DND-41 (cell line): Measurements from ENCODE around the gene MBD3L2.
"Not testable (repeated sequence)": the region's sequence is repeated elsewhere in the genome, so short reads cannot be mapped to it uniquely, and the experiment has no call there.

ENCODE experiments used
- CTCF ChIP-seq: IDR thresholded peaks from 2 replicates; pipeline ENCODE4 v1.5.1; 2012; ENCODE audit warnings: borderline replicate concordance, low read length, moderate library complexity, mild to moderate bottlenecking; ENCODE audit not compliant: poor library complexity, severe bottlenecking; ENCODE audit errors: extremely low read depth
- EZH2 ChIP-seq: IDR thresholded peaks from 3 replicates; pipeline ENCODE4 v1.6.1; 2012; ENCODE audit warnings: borderline replicate concordance, low read depth, mild to moderate bottlenecking, moderate library complexity, low read length, inconsistent platforms; ENCODE audit not compliant: severe bottlenecking

DNA sequence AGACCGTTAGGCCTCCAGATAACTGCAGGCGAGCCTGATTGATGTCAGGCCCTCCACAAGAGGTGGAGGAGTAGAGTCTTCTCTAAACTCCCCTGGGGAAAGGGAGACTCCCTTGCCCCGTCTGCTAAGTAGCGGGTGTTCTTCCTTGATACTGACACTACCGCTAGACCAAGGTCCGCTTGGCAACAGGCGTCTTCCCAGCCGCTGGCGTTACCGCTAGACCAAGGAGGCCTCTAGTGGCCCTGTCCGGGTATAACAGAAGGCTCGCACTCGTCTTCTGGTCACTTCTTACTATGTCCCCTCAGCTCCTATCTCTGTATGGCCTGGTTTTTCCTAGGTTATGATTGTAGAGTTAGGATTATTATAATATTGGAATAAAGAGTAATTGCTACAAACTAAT lies 18.0 kb downstream of the MBD3L2 start:
- TF ChIP-seq CTCF: peak; percentile 22
- not testable (repeated sequence) for TF ChIP-seq EZH2
